T-helper 22 cell (primary cell): ENCODE measurements around the gene AOX1.
"Not testable (repeated sequence)": the region's sequence is repeated elsewhere in the genome, so short reads cannot be mapped to it uniquely, and the experiment has no call there.

Experiments used
- DNase-seq: peaks from one replicate; pipeline ENCODE4 v3.0.0-alpha.2; 2020; ENCODE audit warnings: low read depth

AOX1 gene

GRCh38 chr2:200585730-200586643 lies at the start of gene AOX1:
Gene AOX1, plus strand, starts transcription at chr2:200586014. Its CDS starts 95 bp downstream, at chr2:200586109.
- no peak for DNase-seq

- DNase-seq, result no peak
Observed at GRCh38 chr2:200538139-200538538, 47.7 kb upstream of the AOX1 start.

GRCh38 chr2:200540793-200541192 lies 45.0 kb upstream of the AOX1 start:
- DNase-seq, result no peak

- DNase-seq, result not testable (repeated sequence)
Observed at GRCh38 chr2:200566596-200566995, 19.2 kb upstream of the AOX1 start.

DNA sequence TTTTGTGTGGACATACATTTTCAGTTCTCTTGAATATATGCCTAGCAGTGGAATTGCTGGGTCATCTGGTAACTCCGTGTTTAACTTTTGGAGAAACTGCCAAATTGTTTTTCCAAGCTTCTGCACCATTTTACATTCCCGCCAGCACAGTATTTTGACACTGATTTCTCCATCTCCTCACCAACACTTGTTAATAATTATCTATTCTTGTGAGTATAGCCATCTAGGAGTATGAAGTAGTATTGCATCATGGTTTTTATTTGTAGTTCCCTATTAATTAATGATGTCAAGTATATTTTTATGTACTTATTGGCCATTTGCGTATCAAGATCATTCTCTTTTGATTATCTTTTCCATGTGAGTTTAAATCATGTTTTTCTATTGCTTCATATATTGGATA lies 17.9 kb upstream of the AOX1 start:
- no peak for DNase-seq

- DNase-seq, result no peak
Observed at GRCh38 chr2:200575957-200576356, 9.9 kb upstream of the AOX1 start.

DNA sequence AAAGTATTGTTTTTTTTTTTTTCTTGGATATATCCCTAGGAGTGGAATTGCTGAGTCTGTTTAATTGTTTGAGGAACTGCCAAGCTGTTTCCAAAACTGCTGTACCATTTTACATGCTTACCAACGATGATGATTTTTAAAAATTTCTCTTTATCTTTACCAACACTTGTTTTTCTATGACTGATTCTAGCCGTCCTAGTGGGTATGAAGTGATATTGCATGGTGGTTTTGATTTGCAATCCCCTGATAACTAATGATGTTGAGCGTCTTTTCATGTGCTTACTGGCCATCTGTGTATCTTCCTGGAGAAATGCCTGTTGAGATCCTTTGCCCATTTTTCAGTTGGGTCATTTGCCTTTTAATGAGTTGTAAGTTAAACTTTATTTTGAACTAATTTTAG lies 8.8 kb upstream of the AOX1 start:
- no peak for DNase-seq

- no peak for DNase-seq
Observed at GRCh38 chr2:200578778-200579177, 7.0 kb upstream of the AOX1 start.

GRCh38 chr2:200584639-200585038 lies 1.2 kb upstream of the AOX1 start:
- DNase-seq, result no peak

- no peak for DNase-seq
Observed at GRCh38 chr2:200585340-200585729, 479 bp upstream of the AOX1 start.

- no peak for DNase-seq
Observed at GRCh38 chr2:200586644-200586975, 796 bp downstream of the AOX1 start.

DNA sequence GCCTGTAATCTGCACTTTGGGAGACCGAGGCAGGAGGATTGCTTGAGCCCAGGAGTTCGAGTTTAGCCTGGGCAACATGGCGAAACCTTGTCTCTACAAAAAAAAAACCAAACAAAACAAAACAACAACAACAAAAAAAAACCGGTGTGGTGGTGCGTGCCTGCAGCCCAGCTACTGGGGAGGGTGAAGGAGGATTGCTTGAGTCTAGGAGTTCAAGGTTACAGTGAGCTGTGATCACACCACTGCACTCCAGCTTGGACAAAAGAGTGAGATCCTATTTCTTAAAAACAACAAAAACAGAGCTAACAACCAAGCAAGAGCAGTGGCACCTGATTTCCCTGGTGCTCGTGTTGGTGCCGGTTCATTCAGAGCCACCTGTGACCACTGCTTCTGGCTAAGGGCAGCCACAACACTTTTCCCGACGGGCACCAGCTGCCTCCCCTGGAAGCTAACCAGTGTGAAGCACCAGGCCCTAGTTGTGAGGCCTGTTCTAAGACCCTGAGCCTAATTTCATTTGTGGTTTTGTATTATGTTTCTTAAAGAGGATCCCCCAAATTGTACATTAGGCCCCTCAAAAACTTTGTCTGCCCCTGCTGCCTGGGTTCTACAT lies 1.3 kb downstream of the AOX1 start:
- DNase-seq, result no peak

GRCh38 chr2:200588076-200588678 lies 2.4 kb downstream of the AOX1 start:
- no peak for DNase-seq

DNA sequence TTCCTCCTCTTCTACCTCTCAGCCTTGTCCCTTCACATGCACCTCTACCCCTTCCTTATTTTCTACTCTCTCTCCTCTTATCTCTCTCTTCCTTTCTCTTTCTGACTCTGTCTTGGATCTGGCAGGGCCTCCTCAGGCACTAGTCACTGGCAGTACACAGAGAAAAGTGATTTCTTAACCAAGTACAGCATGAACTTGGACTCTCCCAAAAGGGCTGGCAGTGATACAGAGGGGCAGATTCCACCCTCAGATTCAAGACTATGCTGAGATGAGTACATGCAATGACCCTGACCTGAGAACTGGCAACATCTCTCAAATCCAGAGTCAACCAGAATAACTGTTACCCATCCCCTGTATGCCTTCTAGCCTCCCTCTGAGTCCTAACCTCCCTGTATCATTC lies 4.3 kb downstream of the AOX1 start:
- DNase-seq, result no peak

DNA sequence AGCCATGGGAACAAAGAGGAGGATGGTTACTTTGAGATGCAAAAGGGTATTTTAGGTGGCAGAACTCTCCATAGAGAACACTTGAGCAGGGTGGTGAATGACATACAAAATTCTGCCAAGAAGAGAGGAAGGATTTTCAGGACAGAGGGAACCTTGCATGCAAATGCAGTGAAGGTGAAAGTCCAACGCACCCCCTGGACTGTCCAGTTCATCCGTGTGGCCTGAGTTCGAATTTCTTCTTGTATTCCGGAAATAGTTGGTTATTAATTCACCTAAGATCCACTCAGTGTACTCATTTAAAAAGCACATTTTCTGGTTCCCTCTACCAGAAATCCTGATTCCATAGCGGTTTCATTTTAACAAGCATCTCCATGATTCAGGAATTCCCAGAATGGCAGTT lies 5.5 kb downstream of the AOX1 start:
- DNase-seq, result no peak

DNA sequence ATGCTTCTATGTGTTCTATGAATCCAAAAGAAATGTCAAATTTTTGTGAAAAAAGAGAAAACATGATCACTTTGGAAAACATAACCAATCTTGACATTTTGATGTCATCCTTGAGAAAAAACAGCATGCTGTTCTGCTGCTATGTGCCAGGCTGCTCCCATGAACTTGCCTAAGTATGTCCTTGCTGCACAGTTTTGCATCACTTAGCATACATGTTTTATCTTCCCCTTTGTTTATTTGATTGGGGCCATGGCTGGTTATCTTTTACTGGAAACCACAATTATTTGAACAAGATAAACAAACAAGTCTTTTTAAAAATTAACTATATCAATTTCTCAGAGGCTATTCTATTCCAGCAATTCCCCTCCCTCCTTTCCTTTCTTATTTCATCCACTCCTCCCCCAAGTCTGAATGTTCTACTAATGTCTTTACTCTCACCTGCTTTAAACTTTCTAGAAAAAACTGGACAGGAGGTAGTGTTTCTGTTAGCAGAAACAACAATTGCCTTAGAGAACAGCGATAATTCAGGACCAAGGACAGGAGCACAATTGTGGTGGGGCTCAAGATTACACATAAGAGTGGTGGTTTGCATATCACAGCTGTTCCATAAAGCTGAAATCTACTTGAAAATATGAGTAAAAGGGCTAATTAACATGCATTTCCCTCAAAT lies 6.7 kb downstream of the AOX1 start:
- DNase-seq, result no peak

- no peak for DNase-seq
Observed at GRCh38 chr2:200593905-200594304, 8.1 kb downstream of the AOX1 start.

DNA sequence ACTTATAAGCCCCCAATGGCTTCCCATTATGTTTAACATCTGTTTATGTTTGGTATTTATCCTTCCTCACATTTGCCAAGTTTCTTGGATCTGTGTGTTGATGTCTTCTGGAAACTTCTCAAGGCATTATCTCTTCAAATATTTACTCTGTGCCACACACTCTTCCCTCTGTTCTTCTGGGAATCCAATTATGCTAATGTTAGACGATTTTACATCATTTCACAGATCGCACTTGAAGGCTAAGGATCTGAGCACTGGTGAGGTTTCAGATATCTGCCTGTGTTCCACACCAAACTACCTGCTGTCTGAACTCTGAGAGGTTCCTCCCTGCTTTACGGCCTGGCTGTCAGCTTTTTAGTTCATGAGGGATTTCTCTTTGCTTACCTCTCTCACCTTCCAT lies 10.1 kb downstream of the AOX1 start:
- DNase-seq, result no peak

- DNase-seq, result no peak
Observed at GRCh38 chr2:200596774-200597570, 11.2 kb downstream of the AOX1 start.

DNA sequence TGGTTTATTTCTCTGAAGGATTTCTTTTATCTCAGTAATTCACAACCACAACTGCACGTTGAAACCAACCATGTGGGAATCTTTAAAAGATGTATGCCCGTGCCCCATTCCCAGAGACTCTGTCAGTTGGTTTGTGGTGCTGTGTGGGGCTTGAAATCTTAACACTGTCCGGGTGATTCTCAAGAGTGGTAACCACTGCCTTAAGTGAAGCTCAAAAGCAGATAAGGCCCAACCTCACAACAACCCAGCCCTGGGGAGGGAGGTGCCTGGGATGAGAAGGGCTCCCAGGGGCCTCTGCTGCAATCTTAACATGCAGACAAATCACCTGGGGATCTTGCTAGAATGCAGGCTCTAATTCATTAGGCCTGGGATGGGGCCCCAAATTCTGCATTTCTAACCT lies 13.4 kb downstream of the AOX1 start:
- DNase-seq, result no peak

DNA sequence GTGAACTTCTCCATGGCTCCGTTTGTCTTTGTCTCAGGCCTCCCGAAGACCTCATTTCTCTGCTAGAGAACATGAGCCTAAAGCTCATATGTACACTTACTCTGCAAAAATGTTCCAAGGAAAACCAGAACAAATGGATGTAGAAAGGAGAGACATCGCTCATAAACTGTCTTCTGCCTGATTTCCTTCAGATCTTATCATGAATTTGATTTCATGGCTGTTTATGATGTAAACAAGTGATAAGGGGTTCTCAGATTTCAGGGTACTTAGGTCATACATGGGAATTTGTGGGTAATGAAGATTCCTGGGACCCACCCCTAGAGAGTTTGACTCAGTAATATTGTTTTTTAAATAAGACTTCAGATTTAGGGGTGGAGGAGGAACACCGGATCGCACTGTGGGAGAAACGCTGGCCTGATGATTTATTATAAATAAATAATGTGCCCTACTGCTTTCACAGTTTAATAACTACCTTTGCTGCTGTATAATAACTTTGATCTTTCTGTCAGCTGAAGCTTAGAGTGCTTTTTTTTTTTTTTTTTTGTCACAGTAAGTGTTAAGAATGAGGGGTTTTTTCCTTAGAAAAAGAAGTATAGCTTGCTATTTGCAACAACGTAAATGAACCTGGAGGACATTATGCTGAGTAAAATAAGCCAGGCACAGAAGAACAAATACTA lies 14.9 kb downstream of the AOX1 start:
- DNase-seq, result no peak
